ENCODE results near the gene SUMO4.

SUMO4 gene

DNA sequence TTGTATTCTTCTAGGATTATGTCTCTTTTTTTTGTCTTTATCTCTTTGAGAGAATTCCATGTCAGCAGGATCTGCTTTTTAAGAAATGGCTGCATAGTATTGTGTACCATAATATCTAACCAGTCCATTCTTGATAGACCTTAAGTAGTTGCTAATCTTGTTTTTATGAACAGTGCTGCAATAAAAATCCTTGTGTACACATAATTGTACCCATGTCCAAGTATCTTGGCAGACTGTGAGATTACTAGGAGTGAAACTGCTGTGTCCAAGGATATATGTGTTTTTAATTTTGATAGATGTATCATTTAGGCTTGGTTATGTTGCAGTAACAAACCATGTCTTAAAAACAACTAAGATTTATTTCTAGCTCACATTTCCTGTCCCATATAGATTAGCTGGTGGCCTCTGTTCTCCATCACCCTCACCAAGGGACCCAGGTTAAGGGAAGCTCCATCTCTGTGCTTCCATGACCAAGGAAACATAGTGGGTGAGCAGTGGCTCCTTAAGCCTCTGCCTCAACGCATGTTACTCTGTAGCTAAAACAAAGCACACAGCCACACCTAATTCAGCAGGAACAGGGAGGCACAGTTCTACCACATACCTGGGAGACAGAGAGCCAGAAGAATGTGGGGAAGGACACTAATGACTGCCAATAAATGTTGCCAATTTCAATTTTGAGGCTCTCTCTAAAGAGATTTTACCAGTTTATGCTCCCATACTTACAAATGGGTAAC is 12.1 kb upstream of the SUMO4 start:
- DNase-seq (ENCODE audit: low read depth): no peak
- no peak overlapping the region for H3K4me3 ChIP-seq (replicated peaks; ENCODE audit: low read depth, low read length)
- TF ChIP-seq CTCF (IDR thresholded peaks at IDR 0.05; ENCODE audit: low read length, missing control alignments): no peak

- H3K4me3 ChIP-seq (replicated peaks; ENCODE audit: low read depth, low read length): no peak overlapping the region
- DNase-seq (ENCODE audit: low read depth): peak; percentile 44
- TF ChIP-seq CTCF (IDR thresholded peaks at IDR 0.05; ENCODE audit: low read length, missing control alignments): no peak
Observed at GRCh38 chr6:149389509-149390297, 10.4 kb upstream of the SUMO4 start.

DNA sequence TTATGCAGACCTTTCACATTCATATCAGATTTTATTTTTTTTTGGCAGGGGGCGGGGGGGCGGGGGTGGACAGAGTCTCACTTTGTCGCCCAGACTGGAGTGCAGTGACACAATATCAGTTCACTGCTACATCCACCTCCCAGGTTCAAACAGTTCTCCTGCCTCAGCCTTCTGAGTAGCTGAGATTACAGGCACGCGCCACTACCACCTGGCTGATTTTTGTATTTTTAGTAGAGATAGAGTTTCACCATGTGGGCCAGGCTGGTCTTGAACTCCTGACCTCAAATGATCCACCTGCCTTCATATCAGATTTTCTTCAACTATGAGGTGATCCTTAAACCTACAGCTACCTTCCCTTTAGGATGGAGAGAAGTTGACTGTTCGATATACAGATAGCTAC is 8.0 kb upstream of the SUMO4 start:
- DNase-seq (ENCODE audit: low read depth): no peak
- no peak overlapping the region for H3K4me3 ChIP-seq (replicated peaks; ENCODE audit: low read depth, low read length)
- TF ChIP-seq CTCF (IDR thresholded peaks at IDR 0.05; ENCODE audit: low read length, missing control alignments): no peak

DNA sequence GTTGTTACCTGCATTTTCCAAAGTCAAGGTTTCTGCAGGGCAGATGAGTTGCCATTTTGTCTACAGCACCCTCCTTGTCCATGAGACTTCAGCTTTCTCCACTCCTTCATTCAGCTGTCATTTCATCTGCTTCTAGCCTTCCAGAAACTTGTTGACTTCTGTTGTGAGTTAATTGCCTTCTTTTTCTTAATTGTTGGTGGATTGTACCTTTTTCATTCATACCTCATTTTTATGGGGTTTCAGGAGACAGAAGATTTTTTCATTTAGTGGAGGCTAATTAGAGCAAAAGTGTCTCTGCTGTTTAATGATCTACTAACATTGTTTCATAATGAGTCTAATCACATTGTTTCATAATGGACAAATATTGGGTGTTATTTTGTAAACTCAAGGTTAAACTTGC is 7.5 kb upstream of the SUMO4 start:
- no peak for TF ChIP-seq CTCF (IDR thresholded peaks at IDR 0.05; ENCODE audit: low read length, missing control alignments)
- no peak for DNase-seq (ENCODE audit: low read depth)
- H3K4me3 ChIP-seq (replicated peaks; ENCODE audit: low read depth, low read length): no peak overlapping the region

GRCh38 chr6:149393002-149393679 is 6.9 kb upstream of the SUMO4 start:
- TF ChIP-seq CTCF (IDR thresholded peaks at IDR 0.05; ENCODE audit: low read length, missing control alignments): no peak
- no peak overlapping the region for H3K4me3 ChIP-seq (replicated peaks; ENCODE audit: low read depth, low read length)
- DNase-seq (ENCODE audit: low read depth): no peak

DNA sequence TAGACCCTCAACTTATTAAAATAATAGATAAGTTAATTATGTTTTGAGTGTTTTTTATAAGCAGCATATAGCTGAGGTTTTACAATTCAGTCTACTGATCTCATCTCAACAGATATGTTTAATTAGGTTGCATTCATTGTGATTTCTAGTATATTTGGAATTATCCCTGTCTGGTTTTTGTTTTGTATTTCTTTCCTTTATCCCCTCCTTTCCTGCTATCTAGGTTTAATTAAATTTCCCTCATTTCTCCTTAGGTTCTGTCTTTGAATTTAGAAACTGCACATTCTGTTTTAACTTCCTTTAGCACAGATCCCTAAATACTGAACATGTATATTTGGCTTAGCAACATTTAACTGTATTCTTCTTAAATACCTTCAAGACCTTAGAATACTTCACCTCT is 4.9 kb upstream of the SUMO4 start:
- no peak for DNase-seq (ENCODE audit: low read depth)
- no peak overlapping the region for H3K4me3 ChIP-seq (replicated peaks; ENCODE audit: low read depth, low read length)
- TF ChIP-seq CTCF (IDR thresholded peaks at IDR 0.05; ENCODE audit: low read length, missing control alignments): no peak
